ENCODE data around the gene METTL17. TPM values are rescaled to one million over a fixed set of nuclear protein-coding genes. Genes with fewer than 3 reads are reported as not detected.

METTL17 gene
- total RNA-seq, 1 donor from 2014 or later = 49.0 TPM

GRCh38 chr14:20996521-20996920 is 6.7 kb downstream of the METTL17 start:
- peaks cover 36% of the 10 kb centered on the region for H3K36me3 ChIP-seq (ENCODE audit: insufficient read depth, low read length)
- H3K4me2 ChIP-seq (ENCODE audit: low read length) = no peak overlapping the region
- H3K27ac Mint-ChIP-seq (ENCODE audit: unreplicated experiment) = no peak overlapping the region
- no peak overlapping the region for H3K27ac ChIP-seq (ENCODE audit: low read depth, low read length)
- FAIRE-seq (no peak), DNase-seq (ENCODE audit: low read depth) (no peak)
- H3K36me3 Mint-ChIP-seq (ENCODE audit: low read depth, unreplicated experiment) = peaks cover 15% of the 10 kb centered on the region
- no peaks in the 10 kb centered on the region for H3K27me3 ChIP-seq (ENCODE audit: insufficient read depth, low read length)
- peaks cover 14% of the 10 kb centered on the region for H3K4me1 Mint-ChIP-seq (ENCODE audit: low read depth, unreplicated experiment)
- H3K4me3 ChIP-seq (ENCODE audit: insufficient read depth, low read depth, low read length) = no peak overlapping the region
- H3K9ac ChIP-seq (ENCODE audit: low read length) = no peak overlapping the region
- H3K79me2 ChIP-seq (ENCODE audit: insufficient read depth, low read length) = peaks cover 9% of the 10 kb centered on the region
- H3K9me3 ChIP-seq (ENCODE audit: insufficient read depth, low read depth, low read length) = no peaks in the 10 kb centered on the region
- H4K20me1 ChIP-seq (ENCODE audit: insufficient read depth, low read length) = peaks cover 10% of the 10 kb centered on the region
- H2AFZ ChIP-seq (ENCODE audit: low read depth, low read length) = no peak overlapping the region
- peaks cover 7% of the 10 kb centered on the region for H3K4me1 ChIP-seq (ENCODE audit: insufficient read depth, low read length)
- no peaks in the 10 kb centered on the region for H3K9me3 Mint-ChIP-seq (ENCODE audit: unreplicated experiment)
- H3K4me3 Mint-ChIP-seq (ENCODE audit: unreplicated experiment) = no peak overlapping the region
- TF ChIP-seq EZH2 (IDR thresholded peaks at IDR 0.05; ENCODE audit: insufficient read depth, low read length) (no peak), CTCF (IDR thresholded peaks at IDR 0.05; ENCODE audit: insufficient read depth, low read depth, low read length) (no peak)
- H3K27me3 Mint-ChIP-seq (ENCODE audit: low read depth, unreplicated experiment) = no peaks in the 10 kb centered on the region

GRCh38 chr14:20997115-20997514 is 7.3 kb downstream of the METTL17 start:
- peaks cover 36% of the 10 kb centered on the region for H3K36me3 ChIP-seq (ENCODE audit: insufficient read depth, low read length)
- no peaks in the 10 kb centered on the region for H3K9me3 Mint-ChIP-seq (ENCODE audit: unreplicated experiment)
- no peaks in the 10 kb centered on the region for H3K27me3 Mint-ChIP-seq (ENCODE audit: low read depth, unreplicated experiment)

More at GRCh38 chr14:20997115-20997514, 7.3 kb downstream of the METTL17 start:
- Histone ChIP-seq H3K27ac (ENCODE audit: low read depth, low read length) (no peak overlapping the region), H2AFZ (ENCODE audit: low read depth, low read length) (no peak overlapping the region), H3K4me2 (ENCODE audit: low read length) (no peak overlapping the region), H3K79me2 (ENCODE audit: insufficient read depth, low read length) (peaks cover 3% of the 10 kb centered on the region), H3K4me3 (ENCODE audit: insufficient read depth, low read depth, low read length) (no peak overlapping the region), H4K20me1 (ENCODE audit: insufficient read depth, low read length) (peaks cover 5% of the 10 kb centered on the region), H3K9me3 (ENCODE audit: insufficient read depth, low read depth, low read length) (no peaks in the 10 kb centered on the region), H3K27me3 (ENCODE audit: insufficient read depth, low read length) (no peaks in the 10 kb centered on the region), H3K9ac (ENCODE audit: low read length) (no peak overlapping the region), H3K4me1 (ENCODE audit: insufficient read depth, low read length) (peaks cover 7% of the 10 kb centered on the region)
- peaks cover 14% of the 10 kb centered on the region for H3K4me1 Mint-ChIP-seq (ENCODE audit: low read depth, unreplicated experiment)
- peaks cover 15% of the 10 kb centered on the region for H3K36me3 Mint-ChIP-seq (ENCODE audit: low read depth, unreplicated experiment)
- no peak for FAIRE-seq
- H3K27ac Mint-ChIP-seq (ENCODE audit: unreplicated experiment) = no peak overlapping the region
- TF ChIP-seq CTCF (IDR thresholded peaks at IDR 0.05; ENCODE audit: insufficient read depth, low read depth, low read length) (no peak), EZH2 (IDR thresholded peaks at IDR 0.05; ENCODE audit: insufficient read depth, low read length) (no peak)
- no peak overlapping the region for H3K4me3 Mint-ChIP-seq (ENCODE audit: unreplicated experiment)
- DNase-seq (ENCODE audit: low read depth) = no peak

Measured in astrocyte (in vitro differentiated cells and primary cell).